Stimulated activated naive CD8-positive, alpha-beta T cell treated with anti-CD3 and anti-CD28 coated beads, Interleukin-15, amount 100 ng/mL, for 72 hours (primary cell): Measurements from ENCODE around the gene TAS2R30.

Experiments
- ATAC-seq: fragments of 150-1000 bp; cut with Tn5 transposase; 2 replicates; pipeline ENCODE4 v1.10.0; 2021; ENCODE audit warnings: mild to moderate bottlenecking, moderate library complexity
- DNase-seq, 2 donors: peaks; one replicate each; pipeline ENCODE4 v3.0.0; 2021 to 2022
- H3K27ac Mint-ChIP-seq, 2 donors: one replicate each; pipeline ENCODE4 v1.8.0; 2022; ENCODE audit warnings: mild to moderate bottlenecking in 2 of 2, mixed read lengths in 2 of 2, moderate library complexity in 2 of 2
- H3K27me3 Mint-ChIP-seq: one replicate; pipeline ENCODE4 v1.8.0; 2022; ENCODE audit warnings: mixed read lengths
- H3K4me1 Mint-ChIP-seq: one replicate; pipeline ENCODE4 v1.8.0; 2022; ENCODE audit warnings: mild to moderate bottlenecking, mixed read lengths
- H3K4me3 Mint-ChIP-seq, 2 donors: one replicate each; pipeline ENCODE4 v1.8.0; 2022; ENCODE audit warnings: mild to moderate bottlenecking in 2 of 2, mixed read lengths in 2 of 2, moderate library complexity in 1 of 2
- H3K9me3 Mint-ChIP-seq, 2 donors: one replicate each; pipeline ENCODE4 v1.8.0; 2022; ENCODE audit warnings: mixed read lengths in 2 of 2

The TAS2R30 gene

GRCh38 chr12:11134305-11134704 is at the start of gene TAS2R30:
Gene TAS2R30 (minus strand): TSS chr12:11134644. CDS start chr12:11134244, 400 bp downstream.
- Mint-ChIP-seq H3K4me3 (no peak within 1 kb of the TSS), H3K27ac (no peak within 1 kb of the TSS), H3K27me3 (no peaks in the 10 kb centered on the region), H3K9me3 (peaks cover 0 to 4% of the 10 kb centered on the region in 2 donors), H3K4me1 (peaks cover 37% of the 10 kb centered on the region)
- DNase-seq (no peak), ATAC-seq (no peak)

GRCh38 chr12:11183011-11183410 is 48.6 kb upstream of the TAS2R30 start:
- H3K9me3 Mint-ChIP-seq: no peaks in the 10 kb centered on the region
- DNase-seq (no peak), ATAC-seq (peak; percentile 55)
- no peak overlapping the region for H3K27ac Mint-ChIP-seq
- H3K4me3 Mint-ChIP-seq: no peak overlapping the region
- H3K27me3 Mint-ChIP-seq: no peaks in the 10 kb centered on the region
- H3K4me1 Mint-ChIP-seq: peaks cover 14% of the 10 kb centered on the region

- Mint-ChIP-seq H3K9me3 (no peaks in the 10 kb centered on the region), H3K27ac (no peak overlapping the region), H3K4me3 (no peak overlapping the region), H3K4me1 (peaks cover 14% of the 10 kb centered on the region), H3K27me3 (no peaks in the 10 kb centered on the region)
- no peak for DNase-seq
- ATAC-seq: no peak
Measured at GRCh38 chr12:11182529-11182928, 48.1 kb upstream of the TAS2R30 start.

GRCh38 chr12:11178250-11178649 is 43.8 kb upstream of the TAS2R30 start:
- ATAC-seq (no peak), DNase-seq (no peak)
- peaks cover 16% of the 10 kb centered on the region for H3K4me1 Mint-ChIP-seq
- no peaks in the 10 kb centered on the region for H3K27me3 Mint-ChIP-seq
- no peak overlapping the region for H3K4me3 Mint-ChIP-seq
- no peaks in the 10 kb centered on the region for H3K9me3 Mint-ChIP-seq
- no peak overlapping the region for H3K27ac Mint-ChIP-seq

GRCh38 chr12:11174022-11174421 is 39.6 kb upstream of the TAS2R30 start:
- H3K4me1 Mint-ChIP-seq: peaks cover 30% of the 10 kb centered on the region
- no peak for DNase-seq
- H3K27ac Mint-ChIP-seq: no peak overlapping the region
- no peak for ATAC-seq
- no peak overlapping the region for H3K4me3 Mint-ChIP-seq
- H3K9me3 Mint-ChIP-seq: no peaks in the 10 kb centered on the region
- H3K27me3 Mint-ChIP-seq: no peaks in the 10 kb centered on the region

- ATAC-seq (no peak), DNase-seq (no peak)
- Mint-ChIP-seq H3K4me1 (peaks cover 49% of the 10 kb centered on the region), H3K27ac (peak overlapping the region; percentile 99 to 100), H3K27me3 (no peaks in the 10 kb centered on the region), H3K9me3 (no peaks in the 10 kb centered on the region), H3K4me3 (peak overlapping the region; percentile 93 to 98)
Measured at GRCh38 chr12:11171969-11172675, 37.7 kb upstream of the TAS2R30 start.

GRCh38 chr12:11171145-11171968 is 36.9 kb upstream of the TAS2R30 start, which contains the start of gene SMIM10L1:
Gene SMIM10L1 (plus strand): TSS chr12:11171194. CDS start chr12:11171357, 163 bp downstream.
- peaks cover 52% of the 10 kb centered on the region for H3K4me1 Mint-ChIP-seq
- no peaks in the 10 kb centered on the region for H3K27me3 Mint-ChIP-seq
- H3K4me3 Mint-ChIP-seq: peak within 1 kb of the TSS; percentile 93 to 98

GRCh38 chr12:11170810-11171144 is 36.3 kb upstream of the TAS2R30 start:
- DNase-seq (no peak), ATAC-seq (no peak)
- H3K9me3 Mint-ChIP-seq: no peaks in the 10 kb centered on the region
- peak overlapping the region; percentile 93 to 98 for H3K4me3 Mint-ChIP-seq
- no peaks in the 10 kb centered on the region for H3K27me3 Mint-ChIP-seq
- peaks cover 58% of the 10 kb centered on the region for H3K4me1 Mint-ChIP-seq
- peak overlapping the region; percentile 99 to 100 for H3K27ac Mint-ChIP-seq

More at GRCh38 chr12:11171145-11171968, 36.9 kb upstream of the TAS2R30 start, which contains the start of gene SMIM10L1:
- DNase-seq (peak; percentile 87 to 91), ATAC-seq (peak; percentile 97)
- H3K9me3 Mint-ChIP-seq: no peaks in the 10 kb centered on the region
- peak within 1 kb of the TSS; percentile 99 to 100 for H3K27ac Mint-ChIP-seq

GRCh38 chr12:11166300-11166699 is 31.9 kb upstream of the TAS2R30 start:
- Mint-ChIP-seq H3K4me3 (no peak overlapping the region), H3K9me3 (no peaks in the 10 kb centered on the region), H3K4me1 (peaks cover 66% of the 10 kb centered on the region), H3K27ac (no peak overlapping the region), H3K27me3 (no peaks in the 10 kb centered on the region)
- ATAC-seq (no peak), DNase-seq (no peak)

GRCh38 chr12:11164384-11164783 is 29.9 kb upstream of the TAS2R30 start:
- Mint-ChIP-seq H3K4me1 (peaks cover 65% of the 10 kb centered on the region), H3K27me3 (no peaks in the 10 kb centered on the region), H3K9me3 (no peaks in the 10 kb centered on the region), H3K27ac (no peak overlapping the region), H3K4me3 (no peak overlapping the region)
- ATAC-seq: no peak
- DNase-seq: no peak

GRCh38 chr12:11162502-11162901 is 28.1 kb upstream of the TAS2R30 start:
- DNase-seq (no peak), ATAC-seq (no peak)
- no peaks in the 10 kb centered on the region for H3K27me3 Mint-ChIP-seq
- H3K4me3 Mint-ChIP-seq: no peak overlapping the region
- H3K27ac Mint-ChIP-seq: no peak overlapping the region
- H3K4me1 Mint-ChIP-seq: peaks cover 52% of the 10 kb centered on the region
- no peaks in the 10 kb centered on the region for H3K9me3 Mint-ChIP-seq

- Mint-ChIP-seq H3K9me3 (peaks cover 8 to 9% of the 10 kb centered on the region in 2 donors), H3K27me3 (no peaks in the 10 kb centered on the region), H3K4me3 (no peak overlapping the region), H3K27ac (no peak overlapping the region), H3K4me1 (peaks cover 41% of the 10 kb centered on the region)
- DNase-seq (no peak), ATAC-seq (no peak)
Measured at GRCh38 chr12:11158885-11159444, 24.5 kb upstream of the TAS2R30 start.

- no peaks in the 10 kb centered on the region for H3K27me3 Mint-ChIP-seq
- no peak overlapping the region for H3K4me3 Mint-ChIP-seq
- H3K9me3 Mint-ChIP-seq: peaks cover 9 to 13% of the 10 kb centered on the region in 2 donors
- H3K27ac Mint-ChIP-seq: no peak overlapping the region
- H3K4me1 Mint-ChIP-seq: peaks cover 14% of the 10 kb centered on the region
- DNase-seq (no peak), ATAC-seq (no peak)
Measured at GRCh38 chr12:11154400-11154925, 20.0 kb upstream of the TAS2R30 start.

- Mint-ChIP-seq H3K9me3 (peaks cover 9 to 13% of the 10 kb centered on the region in 2 donors), H3K27ac (no peak overlapping the region), H3K27me3 (no peaks in the 10 kb centered on the region), H3K4me3 (no peak overlapping the region), H3K4me1 (peaks cover 9% of the 10 kb centered on the region)
- DNase-seq (no peak), ATAC-seq (no peak)
Measured at GRCh38 chr12:11152725-11153124, 18.3 kb upstream of the TAS2R30 start.

- H3K9me3 Mint-ChIP-seq: peaks cover 6% of the 10 kb centered on the region in 2 donors
- H3K4me1 Mint-ChIP-seq: peaks cover under 1% of the 10 kb centered on the region
- ATAC-seq: no peak
- H3K27ac Mint-ChIP-seq: no peak overlapping the region
- no peak overlapping the region for H3K4me3 Mint-ChIP-seq
- DNase-seq: no peak
- no peaks in the 10 kb centered on the region for H3K27me3 Mint-ChIP-seq
Measured at GRCh38 chr12:11150832-11151231, 16.4 kb upstream of the TAS2R30 start.
